ENCODE measurements around the gene MEI4.

GRCh38 chr6:77962070-77962469 is 309.2 kb downstream of the MEI4 start:
- TF ChIP-seq, protein P1, sequence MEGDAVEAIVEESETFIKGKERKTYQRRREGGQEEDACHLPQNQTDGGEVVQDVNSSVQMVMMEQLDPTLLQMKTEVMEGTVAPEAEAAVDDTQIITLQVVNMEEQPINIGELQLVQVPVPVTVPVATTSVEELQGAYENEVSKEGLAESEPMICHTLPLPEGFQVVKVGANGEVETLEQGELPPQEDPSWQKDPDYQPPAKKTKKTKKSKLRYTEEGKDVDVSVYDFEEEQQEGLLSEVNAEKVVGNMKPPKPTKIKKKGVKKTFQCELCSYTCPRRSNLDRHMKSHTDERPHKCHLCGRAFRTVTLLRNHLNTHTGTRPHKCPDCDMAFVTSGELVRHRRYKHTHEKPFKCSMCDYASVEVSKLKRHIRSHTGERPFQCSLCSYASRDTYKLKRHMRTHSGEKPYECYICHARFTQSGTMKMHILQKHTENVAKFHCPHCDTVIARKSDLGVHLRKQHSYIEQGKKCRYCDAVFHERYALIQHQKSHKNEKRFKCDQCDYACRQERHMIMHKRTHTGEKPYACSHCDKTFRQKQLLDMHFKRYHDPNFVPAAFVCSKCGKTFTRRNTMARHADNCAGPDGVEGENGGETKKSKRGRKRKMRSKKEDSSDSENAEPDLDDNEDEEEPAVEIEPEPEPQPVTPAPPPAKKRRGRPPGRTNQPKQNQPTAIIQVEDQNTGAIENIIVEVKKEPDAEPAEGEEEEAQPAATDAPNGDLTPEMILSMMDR (IDR thresholded peaks at IDR 0.05) = no peak
- TF ChIP-seq POLR2A (IDR thresholded peaks at IDR 0.05) = no peak
